Measurements from ENCODE around the gene ELK4.
"Not testable (repeated sequence)": the region's sequence is repeated elsewhere in the genome, so short reads cannot be mapped to it uniquely, and the experiment has no call there.

The ELK4 gene

DNA sequence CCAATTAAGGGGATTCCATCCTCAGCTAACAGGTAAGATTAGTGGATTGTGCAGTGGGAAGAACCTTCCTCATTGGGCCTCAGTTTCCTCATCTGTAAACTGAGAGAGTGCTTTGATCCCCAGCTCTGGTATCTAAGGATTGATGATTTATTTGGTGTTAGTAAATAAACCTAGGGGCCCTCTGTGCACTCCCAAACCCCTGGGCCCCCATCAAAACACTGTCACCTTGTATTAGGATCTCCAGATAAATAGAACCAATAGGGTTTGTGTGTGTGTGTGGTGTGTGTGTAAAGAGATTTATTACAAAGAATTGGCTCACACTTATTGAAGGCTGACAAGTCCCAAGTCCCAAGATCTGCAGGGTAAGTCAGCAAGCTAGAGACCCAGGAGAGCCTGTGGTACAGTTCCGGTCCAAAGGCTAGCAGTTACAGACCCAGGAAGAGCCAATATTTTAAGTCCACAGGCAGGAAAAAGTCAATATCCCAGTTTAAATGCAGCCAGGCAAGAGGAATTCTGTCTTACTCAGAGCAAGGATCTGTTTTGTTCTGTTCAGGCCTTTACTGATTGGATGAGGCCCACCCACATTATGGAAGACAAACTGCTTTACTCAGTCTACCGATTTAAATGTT lies 11.0 kb upstream of the ELK4 start:
- ATAC-seq (no peak), DNase-seq (no peak)
- no peak overlapping the region for H3K4me3 Mint-ChIP-seq
- H3K27me3 Mint-ChIP-seq = peaks cover 18% of the 10 kb centered on the region
- no peak overlapping the region for H3K27ac Mint-ChIP-seq
- H3K4me1 Mint-ChIP-seq = no peaks in the 10 kb centered on the region
- no peaks in the 10 kb centered on the region for H3K9me3 Mint-ChIP-seq

DNA sequence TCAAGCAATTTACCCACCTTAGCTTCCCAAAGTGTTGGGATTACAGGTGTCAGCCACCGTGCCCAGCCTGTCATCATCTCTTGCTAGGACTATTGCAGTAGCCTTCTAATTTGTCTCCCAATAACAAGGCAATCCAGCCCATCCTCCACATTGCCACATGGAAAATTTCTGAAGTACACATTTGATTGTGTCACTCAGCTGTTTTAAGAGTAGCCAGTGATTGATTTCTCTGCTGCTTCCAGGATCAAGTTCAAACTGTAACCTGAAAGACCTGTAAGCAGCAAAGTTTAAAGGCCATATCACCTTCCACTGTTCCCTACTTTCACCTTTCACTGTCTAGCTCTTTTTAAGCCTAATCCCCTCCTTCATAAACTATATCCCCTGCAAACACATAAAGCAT lies 7.8 kb upstream of the ELK4 start:
- no peak overlapping the region for H3K27ac Mint-ChIP-seq
- no peaks in the 10 kb centered on the region for H3K4me1 Mint-ChIP-seq

DNA sequence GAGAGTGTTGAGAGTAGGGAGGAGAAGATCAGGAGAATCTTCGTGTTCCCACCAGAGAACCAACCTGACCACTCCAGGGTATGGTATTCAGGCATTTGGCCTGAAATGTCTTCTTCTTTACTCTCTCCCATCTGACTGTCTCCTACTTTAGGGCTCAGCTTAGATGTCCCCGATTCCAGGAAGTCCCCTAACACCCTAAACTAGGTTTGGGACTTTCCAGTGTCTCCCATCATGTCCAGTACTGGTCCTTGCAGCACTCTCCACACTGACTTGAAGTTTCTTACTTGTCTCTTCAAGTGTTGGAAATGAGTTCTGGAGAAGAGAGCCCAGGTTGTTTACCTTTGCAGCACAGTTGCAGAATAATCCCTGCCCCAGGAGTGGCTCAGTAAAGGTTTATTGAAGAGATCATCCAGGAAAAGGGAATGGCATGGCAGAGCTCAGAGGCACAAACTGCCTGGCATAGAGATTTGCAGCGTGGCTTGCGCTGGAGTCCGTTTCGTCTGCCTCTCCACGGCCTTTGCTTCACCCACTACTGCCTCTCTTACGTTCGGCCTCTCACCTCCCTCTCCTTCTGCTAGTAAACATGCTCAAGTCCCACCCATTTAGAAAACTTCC lies 6.2 kb upstream of the ELK4 start:
- Mint-ChIP-seq H3K27ac (no peak overlapping the region), H3K4me1 (peaks cover 1% of the 10 kb centered on the region), H3K27me3 (peaks cover 10% of the 10 kb centered on the region), H3K4me3 (no peak overlapping the region), H3K9me3 (no peaks in the 10 kb centered on the region)
- no peak for DNase-seq
- ATAC-seq = no peak

More for the DNA sequence above, 7.8 kb upstream of the ELK4 start:
- ATAC-seq (no peak), DNase-seq (no peak)
- Mint-ChIP-seq H3K4me3 (no peak overlapping the region), H3K9me3 (no peaks in the 10 kb centered on the region), H3K27me3 (peaks cover 10% of the 10 kb centered on the region)

DNA sequence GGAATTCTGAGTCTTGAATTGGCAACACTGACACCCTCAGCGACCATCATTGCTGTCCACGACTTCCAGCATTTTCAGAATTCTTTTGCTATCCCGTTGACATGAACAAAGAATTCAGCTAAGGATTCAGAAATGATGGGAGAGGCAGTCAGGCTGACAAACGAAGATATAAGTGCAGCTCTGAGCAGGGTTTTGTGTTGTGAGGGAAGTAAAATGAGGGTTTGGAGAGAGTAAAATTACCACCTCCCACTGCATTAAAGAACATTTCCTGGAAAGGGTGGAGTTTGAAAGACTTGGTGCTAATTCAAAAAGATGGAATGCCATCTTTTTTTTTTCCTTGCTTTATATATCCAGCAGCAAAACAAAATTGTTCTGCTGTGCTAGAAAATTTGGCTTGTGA lies 4.9 kb upstream of the ELK4 start:
- Mint-ChIP-seq H3K4me3 (no peak overlapping the region), H3K4me1 (peaks cover 9% of the 10 kb centered on the region)

DNA sequence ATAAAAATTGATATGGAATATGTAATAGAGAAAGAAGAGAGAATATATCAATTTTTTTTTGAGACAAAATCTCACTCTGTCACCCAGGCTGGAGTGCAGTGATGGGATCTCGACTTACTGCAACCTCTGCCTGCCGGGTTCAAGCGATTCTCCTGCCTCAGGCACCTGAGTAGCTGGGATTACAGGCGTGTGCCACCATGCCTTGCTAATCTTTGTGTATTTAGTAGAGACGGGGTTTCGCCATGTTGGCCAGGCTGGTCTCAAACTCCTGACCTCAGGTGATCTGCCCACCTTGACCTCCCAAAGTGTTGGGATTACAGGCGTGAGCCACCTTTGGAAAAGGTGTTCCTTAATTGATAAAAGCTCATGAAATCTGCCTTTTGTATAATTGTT lies 4.3 kb upstream of the ELK4 start:
- not testable (repeated sequence) for H3K27ac Mint-ChIP-seq, H3K9me3 Mint-ChIP-seq, DNase-seq, H3K4me3 Mint-ChIP-seq, H3K27me3 Mint-ChIP-seq, ATAC-seq, H3K4me1 Mint-ChIP-seq

More for the DNA sequence above, 4.9 kb upstream of the ELK4 start:
- Mint-ChIP-seq H3K27me3 (peaks cover 10% of the 10 kb centered on the region), H3K27ac (no peak overlapping the region), H3K9me3 (no peaks in the 10 kb centered on the region)
- DNase-seq (no peak), ATAC-seq (no peak)

DNA sequence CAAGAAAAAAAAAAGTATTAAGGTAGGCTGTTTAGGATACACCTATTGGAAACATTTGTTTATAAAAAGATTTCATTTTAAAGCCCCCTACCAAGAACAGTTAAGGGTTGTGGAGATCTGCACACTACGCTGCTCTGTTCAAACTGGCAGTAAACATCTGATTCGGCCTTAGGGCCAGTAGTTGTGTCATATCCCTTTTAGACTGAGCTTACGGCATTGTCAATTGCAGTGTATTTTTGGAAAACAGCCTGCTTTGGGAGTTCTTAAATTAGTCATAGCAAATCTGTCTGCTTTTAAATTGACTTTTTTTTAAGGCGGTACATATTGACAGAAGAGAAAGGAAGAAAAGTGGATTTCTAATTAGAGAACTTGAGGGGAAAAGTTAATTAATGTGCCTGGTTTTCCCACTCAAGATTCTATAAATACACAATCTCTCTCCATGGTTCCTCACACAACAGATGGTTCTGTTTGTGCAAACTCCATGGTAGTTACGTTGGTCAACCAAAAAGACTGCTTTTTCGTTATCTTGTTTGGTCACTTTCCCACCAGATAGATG lies 1.7 kb upstream of the ELK4 start:
- Mint-ChIP-seq H3K4me1 (peaks cover 26% of the 10 kb centered on the region), H3K27me3 (peaks cover 4% of the 10 kb centered on the region), H3K27ac (no peak overlapping the region), H3K9me3 (no peaks in the 10 kb centered on the region), H3K4me3 (no peak overlapping the region)
- no peak for DNase-seq
- ATAC-seq = no peak

DNA sequence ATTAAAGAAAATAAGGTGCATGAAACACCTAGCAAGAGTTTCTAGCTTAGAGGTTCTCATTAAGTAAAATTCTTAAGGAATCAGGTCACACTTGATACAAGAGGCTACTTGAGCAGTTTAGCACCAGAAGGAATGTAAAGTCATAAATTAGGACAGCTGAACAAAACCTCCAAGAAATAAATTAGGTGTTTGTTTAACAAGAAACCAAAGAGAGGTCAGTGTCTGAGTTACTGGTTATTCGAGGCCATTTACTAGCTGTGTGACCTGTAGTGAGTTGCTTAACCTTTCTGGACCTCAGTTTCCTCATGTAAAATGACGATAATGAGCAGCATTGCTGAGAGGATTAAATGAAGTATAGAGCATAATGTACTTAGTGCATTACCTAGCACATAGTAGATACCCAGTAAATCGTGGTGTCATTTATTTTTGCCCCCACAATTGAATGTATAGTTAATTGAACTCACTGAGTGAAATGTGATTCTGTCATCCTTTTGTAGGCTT lies 908 bp upstream of the ELK4 start:
- ATAC-seq (no peak), DNase-seq (no peak)
- Mint-ChIP-seq H3K9me3 (no peaks in the 10 kb centered on the region), H3K27ac (peak overlapping the region in 1 of 2 donors; percentile 90), H3K27me3 (no peaks in the 10 kb centered on the region), H3K4me1 (peaks cover 33% of the 10 kb centered on the region), H3K4me3 (peak overlapping the region; percentile 86 to 87)

DNA sequence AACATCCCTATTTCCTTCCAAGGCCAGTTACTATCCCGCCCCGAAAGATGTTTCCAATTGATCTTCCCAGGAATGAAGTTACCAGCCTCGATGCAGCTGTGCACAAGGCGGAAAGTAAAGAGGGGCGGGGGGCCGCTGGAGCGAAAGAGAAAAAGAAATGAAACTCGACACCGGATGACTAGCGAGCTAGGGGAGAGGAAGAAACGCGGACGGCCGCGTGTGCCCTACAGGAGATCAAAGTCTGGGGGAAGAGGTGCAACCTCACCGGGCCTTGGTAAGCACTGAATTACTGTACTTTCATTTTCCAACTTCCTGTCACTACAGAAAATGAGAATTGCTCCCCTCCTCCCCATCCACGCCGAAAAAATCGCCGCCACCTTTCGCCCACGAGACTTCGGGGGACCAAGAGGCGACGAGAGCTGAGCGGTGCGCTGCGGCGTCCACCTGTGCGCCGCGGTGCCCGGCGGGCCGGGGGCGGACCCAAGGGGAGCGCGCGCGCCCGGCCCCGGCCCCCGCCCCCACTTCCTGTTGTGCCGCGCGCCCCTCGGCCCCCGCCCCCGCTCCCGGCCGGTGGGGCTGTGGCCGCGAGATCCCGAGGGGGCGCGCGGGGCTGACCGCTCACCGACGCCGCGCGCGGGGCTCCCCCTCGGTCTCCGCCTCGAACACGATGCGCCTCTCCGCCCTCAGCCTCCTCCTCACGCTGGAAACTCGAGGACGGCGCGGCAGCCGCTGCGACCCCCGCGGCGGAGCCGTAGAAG lies 622 bp downstream of the ELK4 start:
- DNase-seq (peak; percentile 87 to 93), ATAC-seq (peak; percentile 86)
- Mint-ChIP-seq H3K27ac (peak overlapping the region; percentile 95 to 97), H3K9me3 (no peaks in the 10 kb centered on the region), H3K4me3 (peak overlapping the region; percentile 85 to 87), H3K27me3 (no peaks in the 10 kb centered on the region), H3K4me1 (peaks cover 49% of the 10 kb centered on the region)

DNA sequence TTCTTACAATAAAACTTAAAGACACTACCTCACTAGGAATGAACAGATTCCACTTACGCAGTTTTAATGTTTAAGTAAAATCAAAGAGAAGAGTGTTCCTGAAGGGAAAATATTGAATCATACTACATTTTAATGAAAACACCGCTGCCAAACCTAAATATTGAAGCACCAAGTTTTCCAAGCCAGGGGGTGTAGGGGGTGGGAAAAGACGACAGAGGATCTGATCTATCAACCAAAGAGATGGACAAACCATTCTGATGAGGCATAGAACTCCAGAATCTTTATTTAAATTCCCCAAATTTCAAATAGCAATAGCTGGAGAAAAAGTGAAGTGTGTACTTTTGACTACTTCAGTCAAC lies 1.2 kb downstream of the ELK4 start:
- no peak for DNase-seq
- no peak for ATAC-seq
- Mint-ChIP-seq H3K9me3 (no peaks in the 10 kb centered on the region), H3K4me3 (peak overlapping the region; percentile 85 to 87), H3K27me3 (no peaks in the 10 kb centered on the region), H3K4me1 (peaks cover 54% of the 10 kb centered on the region), H3K27ac (peak overlapping the region; percentile 95 to 97)

DNA sequence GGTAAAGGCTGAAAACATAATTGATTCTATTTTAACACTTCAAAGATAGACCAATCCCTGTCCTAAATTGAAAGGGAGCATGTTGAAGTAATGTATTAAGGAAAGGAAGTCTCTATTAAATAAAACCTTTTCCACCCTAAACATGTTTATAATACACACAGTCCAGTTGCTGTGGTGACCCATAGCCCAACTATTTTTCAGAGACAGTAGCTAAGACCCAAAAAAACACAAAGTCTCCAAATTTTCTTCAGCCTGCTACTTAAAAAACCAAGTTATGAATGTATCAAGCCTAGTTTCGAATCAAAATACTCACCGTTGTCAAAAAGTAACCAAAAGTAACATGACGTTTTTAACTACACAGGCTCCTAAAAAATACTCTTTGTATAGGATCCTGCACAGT lies 1.6 kb downstream of the ELK4 start:
- DNase-seq (no peak), ATAC-seq (no peak)
- H3K4me1 Mint-ChIP-seq = peaks cover 58% of the 10 kb centered on the region

DNA sequence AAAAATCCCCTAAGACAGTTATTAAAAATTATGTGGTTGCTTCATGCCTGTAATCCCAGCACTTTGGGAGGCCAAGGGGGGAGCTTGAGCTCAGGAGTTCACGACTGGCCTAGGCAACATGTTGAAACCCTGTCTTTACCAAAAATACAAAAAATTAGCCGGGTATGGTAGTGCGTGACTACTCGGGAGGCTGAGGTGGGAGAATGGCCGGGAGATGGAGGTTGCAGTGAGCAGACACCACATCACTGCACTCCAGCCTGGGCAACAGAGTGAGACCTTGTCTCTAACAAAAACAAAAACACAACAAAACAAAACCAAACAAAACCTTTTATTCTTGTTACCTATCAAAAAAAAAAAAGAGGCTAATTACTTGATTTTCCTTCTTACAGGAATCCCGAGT lies 2.1 kb downstream of the ELK4 start:
- Mint-ChIP-seq H3K27me3 (no peaks in the 10 kb centered on the region), H3K4me1 (peaks cover 63% of the 10 kb centered on the region), H3K9me3 (no peaks in the 10 kb centered on the region), H3K4me3 (peak overlapping the region; percentile 85 to 87), H3K27ac (peak overlapping the region; percentile 90 to 95)
- DNase-seq = peak in 1 of 2 donors; percentile 22
- no peak for ATAC-seq

More for the DNA sequence above, 1.6 kb downstream of the ELK4 start:
- H3K27ac Mint-ChIP-seq = peak overlapping the region; percentile 95 to 97
- H3K9me3 Mint-ChIP-seq = no peaks in the 10 kb centered on the region
- no peaks in the 10 kb centered on the region for H3K27me3 Mint-ChIP-seq
- peak overlapping the region; percentile 85 to 87 for H3K4me3 Mint-ChIP-seq

DNA sequence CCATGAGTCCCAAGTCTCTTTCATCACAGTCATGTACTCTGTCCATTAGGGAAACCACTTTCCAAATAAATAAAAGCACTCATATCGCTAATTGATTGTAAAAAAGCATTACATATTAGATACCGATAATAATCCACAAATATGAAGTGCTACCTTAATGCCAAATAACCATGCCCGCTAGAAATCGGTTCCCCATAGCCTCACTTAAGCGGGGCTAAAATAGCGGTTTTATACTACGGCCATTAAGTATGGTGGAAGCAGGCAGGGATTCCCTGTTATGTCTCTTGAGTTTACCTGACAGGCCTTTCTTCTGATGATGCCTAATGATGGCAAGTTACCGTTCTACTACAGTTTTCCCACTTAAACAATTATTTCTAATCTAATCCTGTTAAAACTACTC lies 3.9 kb downstream of the ELK4 start:
- ATAC-seq (no peak), DNase-seq (no peak)
- Mint-ChIP-seq H3K4me3 (peak overlapping the region in 1 of 2 donors; percentile 69), H3K9me3 (no peaks in the 10 kb centered on the region), H3K27me3 (no peaks in the 10 kb centered on the region), H3K4me1 (peaks cover 64% of the 10 kb centered on the region), H3K27ac (no peak overlapping the region)

DNA sequence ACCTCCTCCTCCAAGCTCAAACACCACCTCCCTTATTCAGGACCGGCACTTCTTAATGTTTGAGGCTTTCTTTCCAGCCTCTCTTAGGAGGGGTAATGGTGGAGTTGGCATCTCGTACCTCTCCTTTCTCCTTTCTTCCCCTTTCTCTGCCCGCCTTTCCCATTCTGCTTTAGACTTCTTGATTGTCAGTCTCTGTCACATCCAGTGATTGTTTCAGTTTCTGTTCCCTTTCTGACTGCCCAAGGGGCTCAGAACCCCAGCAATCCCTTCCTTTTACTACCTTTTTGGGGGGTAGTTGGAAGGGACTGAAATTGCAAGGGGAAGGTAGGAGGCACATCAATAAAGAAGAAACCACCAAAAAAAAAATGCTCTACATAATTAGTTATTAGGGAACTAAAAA lies 5.6 kb downstream of the ELK4 start:
- DNase-seq (no peak), ATAC-seq (no peak)
- H3K27ac Mint-ChIP-seq = peak overlapping the region; percentile 38 to 98
- peak overlapping the region; percentile 52 to 69 for H3K4me3 Mint-ChIP-seq
- H3K4me1 Mint-ChIP-seq = peaks cover 56% of the 10 kb centered on the region
- no peaks in the 10 kb centered on the region for H3K27me3 Mint-ChIP-seq
- no peaks in the 10 kb centered on the region for H3K9me3 Mint-ChIP-seq

DNA sequence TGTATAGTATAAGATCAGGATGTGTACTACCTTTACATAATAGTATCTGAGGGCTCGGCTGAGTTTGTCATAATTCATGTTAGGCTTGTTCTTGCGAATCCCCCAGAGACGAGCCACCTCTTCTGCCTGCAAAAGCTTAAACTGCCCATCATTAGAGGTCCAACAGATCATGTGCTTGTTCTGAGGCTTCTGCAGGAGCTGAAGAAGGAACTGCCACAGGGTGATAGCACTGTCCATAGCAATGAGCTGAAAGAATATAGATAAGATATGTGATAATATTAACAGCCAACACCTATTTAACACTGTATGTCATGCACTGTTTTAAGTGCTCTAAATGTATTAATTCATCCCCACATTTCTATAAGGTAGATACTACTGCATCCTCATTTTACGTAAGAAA lies 8.2 kb downstream of the ELK4 start:
- ATAC-seq (no peak), DNase-seq (no peak)
- Mint-ChIP-seq H3K4me1 (peaks cover 54% of the 10 kb centered on the region), H3K27me3 (no peaks in the 10 kb centered on the region), H3K9me3 (no peaks in the 10 kb centered on the region), H3K4me3 (no peak overlapping the region), H3K27ac (no peak overlapping the region)

DNA sequence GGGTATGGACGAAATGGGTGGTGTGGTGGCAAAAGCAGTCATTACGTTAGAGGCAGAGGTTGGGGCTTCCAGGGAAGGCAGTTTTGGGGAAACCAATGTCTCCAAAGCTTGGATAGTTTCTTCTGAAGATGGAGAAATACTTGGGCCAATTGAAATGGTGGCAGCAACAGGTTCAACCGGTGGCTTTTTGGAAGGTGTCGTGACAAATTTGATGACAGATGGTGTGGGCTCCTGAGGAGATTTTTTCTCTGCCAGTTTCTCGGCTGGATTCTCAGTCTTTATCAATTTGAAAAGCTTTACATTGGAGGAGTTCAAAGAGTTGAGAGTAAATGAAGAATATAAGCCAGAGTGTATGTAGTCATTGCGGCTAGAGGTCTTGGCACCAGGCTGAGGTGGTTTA lies 11.5 kb downstream of the ELK4 start:
- Mint-ChIP-seq H3K4me3 (no peak overlapping the region), H3K27me3 (no peaks in the 10 kb centered on the region), H3K4me1 (peaks cover 37% of the 10 kb centered on the region), H3K9me3 (no peaks in the 10 kb centered on the region), H3K27ac (no peak overlapping the region)
- DNase-seq = no peak
- ATAC-seq = no peak

DNA sequence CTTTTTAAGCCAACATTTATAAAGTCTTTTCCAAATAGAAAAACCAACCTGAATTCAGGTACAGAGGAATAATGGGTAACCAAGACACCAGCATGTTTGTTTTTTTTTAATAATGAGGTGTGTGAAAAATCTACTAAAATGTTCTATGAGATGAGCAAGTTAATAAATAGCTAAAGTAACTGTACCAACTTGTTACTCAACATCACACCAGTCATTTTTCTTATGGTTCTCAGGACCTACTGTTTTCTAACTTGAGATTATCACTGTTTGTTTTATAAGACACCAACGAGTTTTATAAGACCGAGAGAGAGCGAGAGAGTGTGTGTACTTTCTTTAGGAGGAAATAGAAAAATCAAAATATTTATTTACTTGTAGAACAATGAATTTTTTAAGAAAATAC lies 12.4 kb downstream of the ELK4 start:
- H3K27ac Mint-ChIP-seq = no peak overlapping the region
- H3K27me3 Mint-ChIP-seq = no peaks in the 10 kb centered on the region
- no peak for ATAC-seq
- peaks cover 34% of the 10 kb centered on the region for H3K4me1 Mint-ChIP-seq
- no peak overlapping the region for H3K4me3 Mint-ChIP-seq
- no peak for DNase-seq
- no peaks in the 10 kb centered on the region for H3K9me3 Mint-ChIP-seq
